Epidermal melanocyte (primary cell): ENCODE data around the gene AKIRIN1.
"Not testable (repeated sequence)": the region's sequence is repeated elsewhere in the genome, so short reads cannot be mapped to it uniquely, and the experiment has no call there.

ENCODE experiments used
- DNase-seq: peaks from one replicate; pipeline ENCODE4 v3.0.0; 2011; ENCODE audit warnings: low spot score; ENCODE audit not compliant: insufficient read length

AKIRIN1 gene

GRCh38 chr1:38990738-38991637 lies at the start of gene AKIRIN1:
TSS of gene AKIRIN1 (plus strand) at chr1:38991276. CDS start at chr1:38991381, 105 bp downstream.
- peak; percentile 96 for DNase-seq

GRCh38 chr1:38941527-38942019 lies 49.5 kb upstream of the AKIRIN1 start, which contains the start of gene RHBDL2:
TSS of gene RHBDL2 (minus strand) at chr1:38941830. CDS start at chr1:38919212, 22,618 bp downstream.
- no peak for DNase-seq

- DNase-seq, result no peak
Observed at GRCh38 chr1:38942664-38943428, 48.2 kb upstream of the AKIRIN1 start.

GRCh38 chr1:38944547-38944946 lies 46.5 kb upstream of the AKIRIN1 start:
- DNase-seq, result no peak

GRCh38 chr1:38950553-38950952 lies 40.5 kb upstream of the AKIRIN1 start:
- no peak for DNase-seq

GRCh38 chr1:38953433-38953860 lies 37.6 kb upstream of the AKIRIN1 start:
- no peak for DNase-seq

GRCh38 chr1:38958967-38959366 lies 32.1 kb upstream of the AKIRIN1 start:
- no peak for DNase-seq

GRCh38 chr1:38962113-38962512 lies 29.0 kb upstream of the AKIRIN1 start:
- no peak for DNase-seq

- DNase-seq, result no peak
Observed at GRCh38 chr1:38962560-38962959, 28.5 kb upstream of the AKIRIN1 start.

- DNase-seq, result no peak
Observed at GRCh38 chr1:38964140-38964548, 26.9 kb upstream of the AKIRIN1 start.

GRCh38 chr1:38973145-38973544 lies 17.9 kb upstream of the AKIRIN1 start:
- DNase-seq, result not testable (repeated sequence)

GRCh38 chr1:38973659-38974437 lies 17.2 kb upstream of the AKIRIN1 start:
- no peak for DNase-seq

GRCh38 chr1:38977399-38978244 lies 13.5 kb upstream of the AKIRIN1 start:
- DNase-seq, result not testable (repeated sequence)

- not testable (repeated sequence) for DNase-seq
Observed at GRCh38 chr1:38978245-38978542, 12.9 kb upstream of the AKIRIN1 start.

- DNase-seq, result not testable (repeated sequence)
Observed at GRCh38 chr1:38979380-38979779, 11.7 kb upstream of the AKIRIN1 start.

- DNase-seq, result no peak
Observed at GRCh38 chr1:38989979-38990378, 1.1 kb upstream of the AKIRIN1 start.

GRCh38 chr1:38990386-38990737 lies 714 bp upstream of the AKIRIN1 start:
- no peak for DNase-seq

GRCh38 chr1:38991638-38992411 lies 749 bp downstream of the AKIRIN1 start:
- DNase-seq, result no peak

GRCh38 chr1:38992412-38993111 lies 1.5 kb downstream of the AKIRIN1 start:
- DNase-seq, result no peak
